Endothelial cell of umbilical vein (primary cell): ENCODE results near the gene MVB12B. TPM values are rescaled to one million over a fixed set of nuclear protein-coding genes. Genes with fewer than 3 reads are reported as not detected.

Source experiments
- BruUV-seq: library from RNA; stranded (reverse); fragments of 400-500 nt; replicated peaks from 2 replicates; lab custom pipeline; 2021; lab: Mats Ljungman, UMichigan
- CTCF ChIA-PET: fragments of 300-600, 350-600 bp; sonication (Branson Sonifier 250); formaldehyde crosslinking; loops from one replicate; lab custom pipeline; 2021; ENCODE audit warnings: antibody characterized with exemption, inconsistent platforms; lab: Charles Lee
- POLR2A ChIA-PET: fragments of 300-600, 350-600 bp; sonication (Branson Sonifier 250); formaldehyde crosslinking; loops from one replicate; lab custom pipeline; 2021; ENCODE audit warnings: antibody characterized with exemption, inconsistent platforms; lab: Charles Lee
- DNase-seq: peaks from one replicate; pipeline ENCODE4 v3.0.0-alpha.2; 2011; ENCODE audit warnings: low read depth, low spot score
- FAIRE-seq: peaks from 2 replicates; lab custom pipeline; 2011; peaks lifted over from hg19 to GRCh38; lab: Jason Lieb, UNC
- H2AFZ ChIP-seq: 2 replicates; pipeline ENCODE4 v1.6.0; 2012; ENCODE audit warnings: low read depth, low read length, control low read depth, inconsistent platforms
- H3K27ac ChIP-seq: 2 replicates; pipeline ENCODE4 v1.5.1; 2011; ENCODE audit warnings: low read depth, mild to moderate bottlenecking, control low read depth, low read length, moderate library complexity; ENCODE audit not compliant: insufficient read depth
- H3K27me3 ChIP-seq, 2 experiments: 2 replicates each; pipeline versions ENCODE4 v1.6.0 to v1.6.1; 2011; ENCODE audit warnings: low read length in 2 of 2, mixed read lengths in 1 of 2; ENCODE audit not compliant: control insufficient read depth in 2 of 2, insufficient read depth in 2 of 2
- H3K36me3 ChIP-seq, 2 experiments: 2 replicates in 1 of 2; 3 replicates in 1 of 2; pipeline ENCODE4 v1.5.1; 2011; ENCODE audit warnings: low read length in 2 of 2, mild to moderate bottlenecking in 1 of 2, moderate library complexity in 1 of 2; ENCODE audit not compliant: control insufficient read depth in 2 of 2, insufficient read depth in 2 of 2; ENCODE audit errors: extremely low read depth in 1 of 2
- H3K4me1 ChIP-seq: 3 replicates; pipeline ENCODE4 v1.5.1; 2011; ENCODE audit warnings: mild to moderate bottlenecking, low read length; ENCODE audit not compliant: control insufficient read depth, insufficient read depth; ENCODE audit errors: extremely low read depth
- H3K4me2 ChIP-seq: 2 replicates; pipeline ENCODE4 v1.6.1; 2011; ENCODE audit warnings: low read length, control low read depth, mixed read lengths; ENCODE audit not compliant: insufficient read depth
- H3K4me3 ChIP-seq, 3 experiments: fragments of 200-600 bp in 1 of 3; sonication (generic), shearing (Covaris generic) in 1 of 3; replicated peaks in 1 of 3; 2 replicates each; pipeline ENCODE4 v1.5.1; 2011 to 2016; ENCODE audit warnings: control low read depth in 3 of 3, low read length in 3 of 3, mild to moderate bottlenecking in 2 of 3, inconsistent platforms in 1 of 3, low read depth in 1 of 3, moderate library complexity in 1 of 3; ENCODE audit not compliant: insufficient read depth in 1 of 3
- H3K79me2 ChIP-seq: 2 replicates; pipeline ENCODE4 v1.6.0; 2012; ENCODE audit warnings: low read length, inconsistent platforms; ENCODE audit not compliant: control insufficient read depth, insufficient read depth
- H3K9ac ChIP-seq: replicated peaks from 2 replicates; pipeline ENCODE3; 2011; ENCODE audit warnings: low read length, control low read depth; ENCODE audit not compliant: insufficient read depth; ENCODE audit errors: extremely low read depth
- H3K9me1 ChIP-seq: replicated peaks from 3 replicates; pipeline ENCODE4 v1.6.0; 2011; ENCODE audit warnings: mild to moderate bottlenecking, low read length; ENCODE audit not compliant: control insufficient read depth, insufficient read depth; ENCODE audit errors: extremely low read depth
- H3K9me3 ChIP-seq: replicated peaks from 2 replicates; pipeline ENCODE4 v1.5.1; 2012; ENCODE audit warnings: low read length, inconsistent platforms; ENCODE audit not compliant: control insufficient read depth, insufficient read depth
- H4K20me1 ChIP-seq: replicated peaks from 2 replicates; pipeline ENCODE3; 2011; ENCODE audit warnings: mild to moderate bottlenecking, low read length; ENCODE audit not compliant: control insufficient read depth, insufficient read depth; ENCODE audit errors: extremely low read depth
- CTCF ChIP-seq, 2 donors: IDR thresholded peaks; 1 replicate in 1 of 2; 2 replicates in 1 of 2; pipeline ENCODE4 v1.5.1; 2011; ENCODE audit warnings: low read length in 2 of 2, mild to moderate bottlenecking in 2 of 2, moderate library complexity in 2 of 2, control low read depth in 1 of 2, inconsistent platforms in 1 of 2, low read depth in 1 of 2; ENCODE audit not compliant: insufficient read depth in 1 of 2; ENCODE audit errors: extremely low read depth in 1 of 2
- EZH2 ChIP-seq: IDR thresholded peaks from 2 replicates; pipeline ENCODE4 v1.6.1; 2012; ENCODE audit warnings: borderline replicate concordance, low read depth, mild to moderate bottlenecking, moderate library complexity, low read length, inconsistent platforms; ENCODE audit not compliant: severe bottlenecking
- FOS ChIP-seq: IDR thresholded peaks from 2 replicates; pipeline ENCODE4 v1.6.1; 2011; ENCODE audit warnings: mild to moderate bottlenecking, low read length, moderate library complexity, borderline replicate concordance; ENCODE audit not compliant: insufficient read depth
- GATA2 ChIP-seq: IDR thresholded peaks from 2 replicates; pipeline ENCODE4 v1.7.0; 2011; ENCODE audit warnings: low read depth, mild to moderate bottlenecking, moderate library complexity, mixed read lengths, low read length; ENCODE audit not compliant: insufficient read length, insufficient read depth
- JUN ChIP-seq: IDR thresholded peaks from 2 replicates; pipeline ENCODE4 v1.6.1; 2011; ENCODE audit warnings: borderline replicate concordance, low read depth; ENCODE audit not compliant: insufficient read length, insufficient read depth
- MAX ChIP-seq: IDR thresholded peaks from 2 replicates; pipeline ENCODE4 v1.6.1; 2011; ENCODE audit not compliant: insufficient read depth, insufficient read length
- MYC ChIP-seq: IDR thresholded peaks from one replicate; pipeline ENCODE4 v1.6.1; 2011; ENCODE audit warnings: mild to moderate bottlenecking, low read depth, low read length
- POLR2A ChIP-seq: IDR thresholded peaks from 2 replicates; pipeline ENCODE4 v1.6.1; 2012; ENCODE audit warnings: low read depth, mild to moderate bottlenecking, control low read depth, low read length
- POLR2AphosphoS5 ChIP-seq: IDR thresholded peaks from 2 replicates; pipeline ENCODE4 v1.6.1; 2012; ENCODE audit warnings: low read depth, mild to moderate bottlenecking, control low read depth, low read length, moderate library complexity; ENCODE audit not compliant: insufficient read depth
- dilution Hi-C: fragments of 300-500 bp; cut with MboI; formaldehyde crosslinking; loops from one replicate; pipeline ENCODE4 v1.15.0; 2019; ENCODE audit warnings: low sequenced_read_pairs; ENCODE audit not compliant: extremely low pct_ligation_motif_present
- intact Hi-C: fragments of 100-400 bp; cut with micrococcal nuclease; formaldehyde crosslinking; loops from one replicate; pipeline ENCODE4 v1.10.0; 2022
- polyA plus RNA-seq, 4 experiments: library from polyadenylated mRNA; depleted of rRNA in 3 of 4; stranded (reverse) in 3 of 4; unstranded in 1 of 4; fragments of >200 nt; gene quantifications; 2 replicates each; pipeline versions ENCODE4 v1.2.1 to v1.2.3, GENCODE V29; 2011 to 2012; ENCODE audit warnings: missing spikeins in 1 of 4
- total RNA-seq: library from RNA; stranded (reverse); gene quantifications from 2 replicates; pipeline ENCODE4 v1.2.3, GENCODE V29; 2021

Gene MVB12B
- total and polyA plus RNA-seq, 2 donors (not counting 3 experiments of a cell fraction or from before 2014, with no cell fraction given): 6.6 to 17.3 TPM

GRCh38 chr9:126312584-126313551 lies 13.8 kb upstream of the MVB12B start:
- Histone ChIP-seq H3K9me1 (no peaks in the 10 kb centered on the region), H3K36me3 (no peaks in the 10 kb centered on the region), H2AFZ (no peak overlapping the region), H3K4me3 (no peak overlapping the region), H3K79me2 (no peaks in the 10 kb centered on the region), H3K4me2 (no peak overlapping the region), H3K9ac (no peak overlapping the region), H3K9me3 (no peaks in the 10 kb centered on the region), H3K27ac (no peak overlapping the region), H3K27me3 (peaks cover 0 to 8% of the 10 kb centered on the region in 2 experiments), H4K20me1 (no peaks in the 10 kb centered on the region), H3K4me1 (no peaks in the 10 kb centered on the region)
- DNase-seq: no peak
- no peak for TF ChIP-seq MAX
- no peak for TF ChIP-seq GATA2
- TF ChIP-seq FOS: no peak
- TF ChIP-seq EZH2: no peak
- TF ChIP-seq POLR2AphosphoS5: no peak
- no peak for TF ChIP-seq MYC
- no peak for TF ChIP-seq JUN
- TF ChIP-seq POLR2A: no peak
- TF ChIP-seq CTCF (IDR thresholded peaks at IDR 0.05; ENCODE audit: extremely low read depth in 1 of 2, insufficient read depth in 1 of 2, low read depth in 1 of 2, low read length in 2 of 2): no peak
- CTCF ChIA-PET: interaction anchor here (7.3 kb wide), 1 partner anchor 85 kb away, joined by 225 read pairs; no protein-coding TSS in a partner anchor
- POLR2A ChIA-PET: no interaction called here
- no TSS peak for BruUV-seq
- dilution Hi-C loops: no loop called here
- intact Hi-C loops: no loop called here
- FAIRE-seq: no peak
